ENCODE data around the gene STX18. TPM values are rescaled to one million over a fixed set of nuclear protein-coding genes. Genes with fewer than 3 reads are reported as not detected.
A peak's percentile ranks its signal among the peaks of the same experiment; 100 is the strongest.

The STX18 gene
- total RNA-seq, 1 donor from 2014 or later = 17.3 TPM

DNA sequence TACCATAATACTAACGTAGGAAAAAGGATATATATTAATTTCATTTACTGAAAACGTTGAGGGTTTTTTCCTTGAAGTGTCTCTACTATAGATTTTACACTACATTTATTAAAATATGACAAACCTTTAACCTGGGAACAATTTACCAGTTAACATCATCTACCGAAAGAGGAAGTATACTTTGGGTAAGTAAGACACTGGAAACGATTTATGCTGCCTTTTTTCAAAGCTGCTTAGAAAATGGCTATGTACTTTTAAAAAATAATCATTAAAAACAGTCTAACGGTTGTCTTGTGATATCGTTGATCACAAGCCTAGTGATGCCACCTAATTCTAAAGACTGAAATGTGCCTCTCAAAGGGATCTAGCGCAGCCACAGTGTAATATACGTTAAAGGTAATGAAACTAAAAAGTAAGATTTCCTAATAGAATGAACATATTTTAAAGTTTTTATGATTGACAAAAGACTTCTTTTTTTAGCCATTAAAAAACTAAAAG, 50.4 kb downstream of the STX18 start:
- Histone ChIP-seq H3K9me3 (replicated peaks) (no peaks in the 10 kb centered on the region), H3K4me1 (no peaks in the 10 kb centered on the region), H3K36me3 (no peaks in the 10 kb centered on the region), H3K27me3 (ENCODE audit: low read depth) (no peaks in the 10 kb centered on the region), H3K4me3 (no peak overlapping the region), H3K27ac (replicated peaks) (no peak overlapping the region)
- TF ChIP-seq, protein P1, sequence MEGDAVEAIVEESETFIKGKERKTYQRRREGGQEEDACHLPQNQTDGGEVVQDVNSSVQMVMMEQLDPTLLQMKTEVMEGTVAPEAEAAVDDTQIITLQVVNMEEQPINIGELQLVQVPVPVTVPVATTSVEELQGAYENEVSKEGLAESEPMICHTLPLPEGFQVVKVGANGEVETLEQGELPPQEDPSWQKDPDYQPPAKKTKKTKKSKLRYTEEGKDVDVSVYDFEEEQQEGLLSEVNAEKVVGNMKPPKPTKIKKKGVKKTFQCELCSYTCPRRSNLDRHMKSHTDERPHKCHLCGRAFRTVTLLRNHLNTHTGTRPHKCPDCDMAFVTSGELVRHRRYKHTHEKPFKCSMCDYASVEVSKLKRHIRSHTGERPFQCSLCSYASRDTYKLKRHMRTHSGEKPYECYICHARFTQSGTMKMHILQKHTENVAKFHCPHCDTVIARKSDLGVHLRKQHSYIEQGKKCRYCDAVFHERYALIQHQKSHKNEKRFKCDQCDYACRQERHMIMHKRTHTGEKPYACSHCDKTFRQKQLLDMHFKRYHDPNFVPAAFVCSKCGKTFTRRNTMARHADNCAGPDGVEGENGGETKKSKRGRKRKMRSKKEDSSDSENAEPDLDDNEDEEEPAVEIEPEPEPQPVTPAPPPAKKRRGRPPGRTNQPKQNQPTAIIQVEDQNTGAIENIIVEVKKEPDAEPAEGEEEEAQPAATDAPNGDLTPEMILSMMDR (IDR thresholded peaks at IDR 0.05; ENCODE audit: borderline replicate concordance) = no peak
- intact Hi-C loops (cut with micrococcal nuclease) = no loop called here
- DNase-seq = no peak

DNA sequence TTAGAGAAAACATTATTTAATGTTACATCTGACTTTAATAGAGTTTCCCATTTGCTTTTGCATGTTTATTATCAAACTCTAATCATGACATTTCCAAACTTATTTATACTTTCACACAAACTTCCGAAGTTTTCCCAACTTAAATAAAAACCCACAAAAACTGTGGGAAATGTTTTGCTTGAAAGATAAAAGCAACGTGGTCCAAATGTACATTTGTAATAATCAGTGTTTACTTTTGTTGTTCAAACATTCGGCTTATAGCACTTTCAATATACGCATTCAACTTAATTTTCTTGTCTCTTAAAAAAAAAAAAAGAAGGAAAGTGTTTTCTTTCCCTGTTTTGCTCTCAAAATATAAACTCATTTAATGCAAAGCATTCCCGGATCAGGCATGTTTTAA, 51.0 kb downstream of the STX18 start:
- TF ChIP-seq, protein P1 (IDR thresholded peaks at IDR 0.05; ENCODE audit: borderline replicate concordance) = no peak
- Histone ChIP-seq H3K4me3 (no peak overlapping the region), H3K36me3 (no peaks in the 10 kb centered on the region), H3K27me3 (ENCODE audit: low read depth) (no peaks in the 10 kb centered on the region), H3K4me1 (no peaks in the 10 kb centered on the region), H3K27ac (replicated peaks) (no peak overlapping the region), H3K9me3 (replicated peaks) (no peaks in the 10 kb centered on the region)
- intact Hi-C loops (cut with micrococcal nuclease) = no loop called here
- DNase-seq = no peak

DNA sequence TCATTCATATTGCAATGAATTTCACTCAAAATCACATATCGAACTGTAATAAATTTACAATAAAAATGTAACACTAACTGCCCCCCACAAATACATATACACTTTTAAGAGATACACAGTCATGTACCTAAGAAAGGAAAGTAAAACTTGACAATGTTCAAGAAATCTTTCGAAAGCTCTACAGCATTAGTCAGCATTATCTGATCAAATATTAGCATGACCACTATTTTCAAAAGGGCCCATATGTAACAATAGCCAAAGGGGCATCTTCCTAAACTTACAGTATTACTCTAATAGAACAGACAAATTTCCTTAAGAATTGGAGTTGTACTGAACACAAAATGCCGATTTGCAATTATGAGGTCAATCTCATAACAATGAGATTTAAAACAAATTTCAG, 51.8 kb downstream of the STX18 start:
- Histone ChIP-seq H3K27me3 (ENCODE audit: low read depth) (no peaks in the 10 kb centered on the region), H3K36me3 (no peaks in the 10 kb centered on the region), H3K27ac (replicated peaks) (no peak overlapping the region), H3K4me1 (no peaks in the 10 kb centered on the region), H3K9me3 (replicated peaks) (no peaks in the 10 kb centered on the region), H3K4me3 (no peak overlapping the region)
- TF ChIP-seq, protein P1 (IDR thresholded peaks at IDR 0.05; ENCODE audit: borderline replicate concordance) = no peak
- intact Hi-C loops (cut with micrococcal nuclease) = no loop called here
- DNase-seq = no peak

DNA sequence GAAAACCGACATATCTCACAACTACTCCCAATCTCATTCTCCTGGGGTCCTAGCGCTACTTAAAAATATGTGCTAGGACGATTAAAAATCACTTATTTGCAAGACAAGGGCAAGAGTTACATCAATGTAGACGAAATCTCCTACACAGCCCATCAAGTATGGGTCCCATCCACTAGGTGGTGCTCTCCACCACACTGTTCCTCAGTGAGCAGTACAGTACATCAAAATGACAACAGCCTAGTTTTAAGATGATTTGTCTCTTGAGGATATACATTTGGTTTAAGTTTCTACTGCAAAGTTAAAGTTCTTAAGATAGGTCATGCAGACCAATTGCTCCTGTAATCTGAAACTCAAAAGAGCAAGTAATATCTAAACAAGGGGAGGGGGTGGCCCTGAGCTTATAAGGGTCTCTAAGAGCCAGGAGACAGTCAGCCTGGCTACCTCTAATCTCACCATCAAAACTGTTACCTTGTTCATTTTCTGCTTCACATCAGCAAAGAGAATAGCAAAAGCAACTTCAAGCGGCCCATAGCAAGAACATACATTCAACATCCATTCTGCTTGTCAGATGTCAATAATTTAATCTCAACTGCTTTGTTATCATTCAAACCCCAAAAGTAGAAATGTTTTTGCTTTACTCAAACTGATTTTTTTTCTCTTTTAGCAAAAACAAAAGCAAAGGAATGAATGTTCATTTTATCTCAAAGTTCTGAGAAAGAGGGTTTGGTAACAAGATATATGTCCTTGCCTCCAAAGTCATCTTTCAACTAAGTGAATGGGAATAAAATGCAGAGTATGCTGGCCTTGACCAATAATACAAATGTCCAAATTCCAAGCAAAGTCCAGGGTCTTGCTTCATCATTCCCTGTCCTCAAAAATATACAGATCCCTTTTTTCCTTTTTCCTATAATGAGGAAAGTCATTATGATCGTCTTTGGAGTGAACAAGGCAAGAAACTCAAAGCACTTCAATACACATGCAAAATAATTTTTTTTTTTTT, 53.1 kb downstream of the STX18 start:
- H3K36me3 ChIP-seq = no peaks in the 10 kb centered on the region
- H3K4me1 ChIP-seq = no peaks in the 10 kb centered on the region
- no peaks in the 10 kb centered on the region for H3K27me3 ChIP-seq (ENCODE audit: low read depth)
- no peak overlapping the region for H3K27ac ChIP-seq (replicated peaks)
- DNase-seq = peak; percentile 36
- H3K4me3 ChIP-seq = no peak overlapping the region
- no peaks in the 10 kb centered on the region for H3K9me3 ChIP-seq (replicated peaks)
- TF ChIP-seq, protein P1 (IDR thresholded peaks at IDR 0.05; ENCODE audit: borderline replicate concordance) = peak; percentile 94
- intact Hi-C loops (cut with micrococcal nuclease) = no loop called here

DNA sequence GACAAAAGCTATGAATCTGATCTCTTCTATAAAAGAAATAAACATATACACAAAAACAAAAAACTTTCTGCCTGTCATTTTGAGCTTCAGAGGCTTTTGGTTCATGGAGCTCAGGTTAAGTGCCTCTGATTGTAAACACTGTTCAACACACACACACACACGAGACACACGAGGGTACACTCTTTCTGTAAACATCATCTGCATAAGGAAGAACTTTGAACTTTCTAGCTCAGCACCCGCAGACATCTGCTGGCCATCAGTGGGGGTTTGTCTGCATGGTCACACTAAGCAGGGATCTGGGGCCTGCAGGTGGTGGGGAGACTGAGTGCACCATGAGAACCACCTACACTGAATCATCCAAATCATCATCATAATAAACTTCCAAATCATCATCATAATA, 54.9 kb downstream of the STX18 start:
- H3K27me3 ChIP-seq (ENCODE audit: low read depth) = no peaks in the 10 kb centered on the region
- intact Hi-C loops (cut with micrococcal nuclease) = no loop called here
- TF ChIP-seq, protein P1 (IDR thresholded peaks at IDR 0.05; ENCODE audit: borderline replicate concordance) = no peak
- DNase-seq = no peak
- H3K4me3 ChIP-seq = no peak overlapping the region
- no peak overlapping the region for H3K27ac ChIP-seq (replicated peaks)
- no peaks in the 10 kb centered on the region for H3K36me3 ChIP-seq
- no peaks in the 10 kb centered on the region for H3K4me1 ChIP-seq
- H3K9me3 ChIP-seq (replicated peaks) = no peaks in the 10 kb centered on the region
